WERI-Rb-1 (cell line): ENCODE results near the gene FAM120AOS.

Experiments used
- DNase-seq: peaks from one replicate; pipeline ENCODE4 v3.0.0-alpha.2; 2020
- H3K27ac ChIP-seq: fragments of 250-450 bp; sonication (Bioruptor Pico); 2 replicates; pipeline ENCODE4 v1.5.1; 2020; ENCODE audit warnings: mild to moderate bottlenecking, moderate library complexity
- H3K27me3 ChIP-seq: fragments of 250-450 bp; sonication (Bioruptor Pico); 2 replicates; pipeline ENCODE4 v1.5.1; 2021; ENCODE audit warnings: mild to moderate bottlenecking, low read depth, moderate library complexity; ENCODE audit not compliant: insufficient read depth, severe bottlenecking
- H3K36me3 ChIP-seq: fragments of 250-450 bp; sonication (Bioruptor Pico); 2 replicates; pipeline ENCODE4 v1.5.1; 2020; ENCODE audit warnings: mild to moderate bottlenecking, moderate library complexity
- H3K4me3 ChIP-seq: 2 replicates; pipeline ENCODE4 v1.5.1; 2011; ENCODE audit warnings: low read depth, mild to moderate bottlenecking, control low read depth, low read length
- H3K9me3 ChIP-seq: fragments of 250-450 bp; sonication (Bioruptor Pico); 2 replicates; pipeline ENCODE4 v1.5.1; 2021; ENCODE audit warnings: mild to moderate bottlenecking, moderate library complexity; ENCODE audit not compliant: severe bottlenecking
- CTCF ChIP-seq: IDR thresholded peaks from 2 replicates; pipeline ENCODE4 v1.5.1; 2011; ENCODE audit warnings: low read depth, mild to moderate bottlenecking, control low read depth, inconsistent platforms, low read length

The FAM120AOS gene

GRCh38 chr9:93480262-93480661 lies 26.9 kb upstream of the FAM120AOS start:
- H3K27ac ChIP-seq: no peak overlapping the region
- no peaks in the 10 kb centered on the region for H3K9me3 ChIP-seq
- H3K4me3 ChIP-seq: no peak overlapping the region
- DNase-seq: no peak
- H3K36me3 ChIP-seq: peaks cover 30% of the 10 kb centered on the region
- H3K27me3 ChIP-seq: no peaks in the 10 kb centered on the region
- TF ChIP-seq CTCF: no peak

GRCh38 chr9:93479726-93480125 lies 26.3 kb upstream of the FAM120AOS start:
- H3K4me3 ChIP-seq: no peak overlapping the region
- H3K27me3 ChIP-seq: no peaks in the 10 kb centered on the region
- no peaks in the 10 kb centered on the region for H3K9me3 ChIP-seq
- H3K27ac ChIP-seq: no peak overlapping the region
- TF ChIP-seq CTCF: no peak
- peaks cover 29% of the 10 kb centered on the region for H3K36me3 ChIP-seq
- DNase-seq: no peak

- no peaks in the 10 kb centered on the region for H3K9me3 ChIP-seq
- no peak for DNase-seq
- H3K4me3 ChIP-seq: no peak overlapping the region
- H3K36me3 ChIP-seq: peaks cover 35% of the 10 kb centered on the region
- H3K27me3 ChIP-seq: no peaks in the 10 kb centered on the region
- no peak for TF ChIP-seq CTCF
- H3K27ac ChIP-seq: no peak overlapping the region
Observed at GRCh38 chr9:93477397-93477796, 24.0 kb upstream of the FAM120AOS start.

GRCh38 chr9:93476924-93477323 lies 23.5 kb upstream of the FAM120AOS start:
- Histone ChIP-seq H3K4me3 (no peak overlapping the region), H3K36me3 (peaks cover 35% of the 10 kb centered on the region), H3K27me3 (no peaks in the 10 kb centered on the region), H3K27ac (no peak overlapping the region), H3K9me3 (no peaks in the 10 kb centered on the region)
- no peak for DNase-seq
- TF ChIP-seq CTCF: no peak

- H3K9me3 ChIP-seq: no peaks in the 10 kb centered on the region
- no peak for TF ChIP-seq CTCF
- DNase-seq: no peak
- H3K27ac ChIP-seq: no peak overlapping the region
- no peaks in the 10 kb centered on the region for H3K27me3 ChIP-seq
- H3K36me3 ChIP-seq: peaks cover 40% of the 10 kb centered on the region
- no peak overlapping the region for H3K4me3 ChIP-seq
Observed at GRCh38 chr9:93475856-93476255, 22.5 kb upstream of the FAM120AOS start.

GRCh38 chr9:93475108-93475507 lies 21.7 kb upstream of the FAM120AOS start:
- H3K27ac ChIP-seq: no peak overlapping the region
- peaks cover 40% of the 10 kb centered on the region for H3K36me3 ChIP-seq
- no peak overlapping the region for H3K4me3 ChIP-seq
- no peaks in the 10 kb centered on the region for H3K9me3 ChIP-seq
- DNase-seq: no peak
- TF ChIP-seq CTCF: no peak
- no peaks in the 10 kb centered on the region for H3K27me3 ChIP-seq
